Neuronal stem cell (in vitro differentiated cells): ENCODE results near the gene RETREG3.

ENCODE experiments used
- DNase-seq: peaks from one replicate; pipeline ENCODE4 v3.0.0-alpha.2; 2013; ENCODE audit warnings: low spot score
- H2AFZ ChIP-seq: one replicate; pipeline ENCODE4 v1.6.1; 2013; ENCODE audit warnings: mild to moderate bottlenecking, low read length, inconsistent platforms
- H2AK5ac ChIP-seq: 2 replicates; pipeline ENCODE4 v1.6.1; 2013; ENCODE audit warnings: low read depth, mild to moderate bottlenecking, inconsistent platforms, low read length, moderate library complexity, mixed read lengths
- H2BK120ac ChIP-seq: 2 replicates; pipeline ENCODE4 v1.6.1; 2013; ENCODE audit warnings: low read depth, mild to moderate bottlenecking, inconsistent platforms, low read length, moderate library complexity, mixed read lengths
- H2BK12ac ChIP-seq: one replicate; pipeline ENCODE4 v1.6.1; 2013; ENCODE audit warnings: low read length, inconsistent platforms
- H2BK15ac ChIP-seq: 2 replicates; pipeline ENCODE4 v1.6.1; 2013; ENCODE audit warnings: mild to moderate bottlenecking, low read length, inconsistent platforms, mixed read lengths
- H2BK5ac ChIP-seq: one replicate; pipeline ENCODE4 v1.6.1; 2013; ENCODE audit warnings: inconsistent platforms, mild to moderate bottlenecking, low read length, moderate library complexity
- H3K14ac ChIP-seq: one replicate; pipeline ENCODE4 v1.6.1; 2013; ENCODE audit warnings: low read length, inconsistent platforms
- H3K18ac ChIP-seq: 2 replicates; pipeline ENCODE4 v1.6.1; 2013; ENCODE audit warnings: low read length, inconsistent platforms
- H3K23ac ChIP-seq: 2 replicates; pipeline ENCODE4 v1.6.1; 2013; ENCODE audit warnings: low read depth, mild to moderate bottlenecking, mixed read lengths, low read length, inconsistent platforms; ENCODE audit not compliant: poor library complexity
- H3K27ac ChIP-seq: replicated peaks from 3 replicates; pipeline ENCODE4 v1.5.1; 2013; ENCODE audit warnings: low read length, inconsistent platforms
- H3K27me3 ChIP-seq, 3 experiments: 2 replicates each; pipeline ENCODE4 v1.6.1; 2013; ENCODE audit warnings: low read length in 3 of 3, mild to moderate bottlenecking in 2 of 3, inconsistent platforms in 1 of 3, low read depth in 1 of 3, mixed read lengths in 1 of 3, moderate library complexity in 1 of 3; ENCODE audit not compliant: control insufficient read depth in 3 of 3, insufficient read depth in 3 of 3
- H3K36me3 ChIP-seq, 2 donors: replicated peaks in 1 of 2; 2 replicates each; pipeline ENCODE4 v1.6.1; 2013; ENCODE audit warnings: low read length in 2 of 2; ENCODE audit not compliant: control insufficient read depth in 2 of 2, insufficient read depth in 2 of 2
- H3K4ac ChIP-seq: 2 replicates; pipeline ENCODE4 v1.6.1; 2013; ENCODE audit warnings: inconsistent platforms, mild to moderate bottlenecking, low read length, moderate library complexity
- H3K4me1 ChIP-seq, 2 donors: 1 replicate in 1 of 2; 2 replicates in 1 of 2; pipeline ENCODE4 v1.6.1; 2013; ENCODE audit warnings: low read length in 2 of 2, low read depth in 1 of 2; ENCODE audit not compliant: control insufficient read depth in 2 of 2, insufficient read depth in 1 of 2
- H3K4me2 ChIP-seq: one replicate; pipeline ENCODE4 v1.6.1; 2013; ENCODE audit warnings: mild to moderate bottlenecking, low read length, inconsistent platforms; ENCODE audit not compliant: insufficient read depth, poor library complexity, severe bottlenecking
- H3K4me3 ChIP-seq, 2 donors: 2 replicates each; pipeline ENCODE4 v1.5.1; 2013; ENCODE audit warnings: low read length in 2 of 2, mild to moderate bottlenecking in 2 of 2, inconsistent platforms in 1 of 2, moderate library complexity in 1 of 2
- H3K79me1 ChIP-seq: one replicate; pipeline ENCODE4 v1.6.1; 2013; ENCODE audit warnings: low read depth, mild to moderate bottlenecking, inconsistent platforms, low read length, moderate library complexity
- H3K9ac ChIP-seq: one replicate; pipeline ENCODE4 v1.6.1; 2013; ENCODE audit warnings: mild to moderate bottlenecking, low read depth, low read length, inconsistent platforms; ENCODE audit not compliant: poor library complexity
- H3K9me3 ChIP-seq, 2 donors: replicated peaks in 1 of 2; 2 replicates each; pipeline versions ENCODE3 to v1.6.1; 2013; ENCODE audit warnings: low read length in 2 of 2, mild to moderate bottlenecking in 2 of 2, inconsistent platforms in 1 of 2, low read depth in 1 of 2, mixed read lengths in 1 of 2, moderate library complexity in 1 of 2; ENCODE audit not compliant: control insufficient read depth in 2 of 2, insufficient read depth in 1 of 2
- H4K8ac ChIP-seq: one replicate; pipeline ENCODE4 v1.6.1; 2013; ENCODE audit warnings: low read depth, mild to moderate bottlenecking, inconsistent platforms, low read length, moderate library complexity
- H4K91ac ChIP-seq: one replicate; pipeline ENCODE4 v1.6.1; 2013; ENCODE audit warnings: low read length, low read depth, mild to moderate bottlenecking, inconsistent platforms; ENCODE audit not compliant: poor library complexity
- WGBS, 2 donors: extraction: QIAGEN DNeasy Blood & Tissue Kit; methylation state at CpG; one replicate each; pipeline ENCODE4 v1.1.7; 2013; ENCODE audit warnings: missing lambda C conversion rate in 2 of 2, mixed read lengths in 1 of 2; ENCODE audit not compliant: insufficient read length in 2 of 2, insufficient replicate concordance in 1 of 2; ENCODE audit errors: extremely low coverage in 2 of 2; 5-methylcytosine and 5-hydroxymethylcytosine counted together

Gene RETREG3

DNA sequence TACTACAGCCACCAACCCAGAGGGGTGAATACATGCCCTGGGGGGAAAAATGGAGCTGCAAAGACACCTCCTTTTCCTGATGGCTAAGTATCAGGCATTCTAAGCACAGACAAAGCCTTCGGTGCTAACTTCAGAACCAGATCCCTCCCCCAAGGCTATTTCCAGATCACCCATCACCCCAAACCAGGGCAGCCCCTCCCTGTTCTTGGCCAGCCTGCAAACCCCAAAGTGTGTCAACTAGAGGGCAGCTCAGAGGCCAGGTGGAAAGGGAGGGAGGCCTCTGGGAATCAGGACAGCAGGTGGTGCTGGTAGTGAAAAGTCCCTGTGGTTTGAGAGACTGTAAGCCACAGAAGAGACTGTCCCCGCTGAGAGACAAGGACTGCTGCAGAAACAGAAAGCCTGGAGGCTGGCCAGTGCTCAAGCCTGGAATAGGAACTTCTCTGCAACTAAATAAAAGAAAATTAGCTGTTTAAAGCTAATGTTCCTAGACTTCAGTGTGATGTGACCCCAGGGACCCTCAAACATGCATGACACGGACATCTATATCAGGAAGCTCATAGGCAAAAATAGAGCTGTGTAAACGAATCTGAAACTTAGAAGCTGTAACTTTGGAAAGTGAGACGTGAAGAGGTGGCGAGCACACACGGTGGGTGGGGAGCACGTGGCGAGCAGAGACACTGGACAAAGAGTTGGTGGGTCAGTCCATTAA lies 9.4 kb upstream of the RETREG3 start:
- Histone ChIP-seq H3K27me3 (no peaks in the 10 kb centered on the region), H2BK12ac (no peak overlapping the region), H2BK15ac (no peak overlapping the region), H2BK5ac (no peak overlapping the region), H3K36me3 (peaks cover 19 to 25% of the 10 kb centered on the region in 2 donors), H2AFZ (no peak overlapping the region), H3K4me1 (peaks cover 0 to 4% of the 10 kb centered on the region in 2 donors), H3K23ac (no peak overlapping the region), H2BK120ac (no peak overlapping the region), H4K8ac (no peak overlapping the region), H3K18ac (no peak overlapping the region), H3K9ac (no peak overlapping the region), H3K4me3 (no peak overlapping the region), H3K79me1 (no peaks in the 10 kb centered on the region), H2AK5ac (no peak overlapping the region), H3K27ac (peak overlapping the region; percentile 17), H3K9me3 (no peaks in the 10 kb centered on the region), H3K4ac (no peak overlapping the region), H3K4me2 (no peak overlapping the region), H3K14ac (no peak overlapping the region), H4K91ac (no peak overlapping the region)
- no peak for DNase-seq
- no CpG with 5 or more reads among the region's 9 CpGs for WGBS, 2 donors

DNA sequence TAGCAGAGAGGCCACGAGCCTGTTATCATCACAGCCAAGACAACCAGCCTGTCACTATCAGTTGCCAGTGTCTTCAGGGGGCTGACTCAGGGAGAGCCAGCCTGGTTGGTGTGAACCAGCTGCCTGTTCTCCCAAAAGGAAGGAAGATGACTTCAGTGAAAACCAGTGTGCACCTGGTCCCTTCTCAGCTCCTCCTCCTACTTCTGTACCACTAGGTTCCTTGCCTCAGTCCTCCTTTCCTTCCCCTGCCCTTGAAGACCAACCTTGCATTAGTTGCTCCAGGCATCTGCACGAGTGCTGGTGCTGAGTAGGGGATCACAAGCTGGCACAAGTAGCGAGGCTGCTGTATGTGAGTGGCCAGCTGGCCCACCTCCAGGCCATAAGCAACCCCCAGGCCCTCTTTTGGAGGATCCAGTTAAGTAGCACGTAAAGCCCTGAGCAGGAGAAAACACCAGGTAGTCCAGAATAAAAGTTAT lies 8.8 kb upstream of the RETREG3 start:
- no peak overlapping the region for H2AFZ ChIP-seq
- no peak overlapping the region for H3K4ac ChIP-seq
- no peak overlapping the region for H2BK12ac ChIP-seq
- no peak overlapping the region for H3K14ac ChIP-seq
- no peak overlapping the region for H4K8ac ChIP-seq
- no peaks in the 10 kb centered on the region for H3K9me3 ChIP-seq
- peaks cover 0 to 4% of the 10 kb centered on the region in 2 donors for H3K4me1 ChIP-seq
- H3K4me3 ChIP-seq = no peak overlapping the region
- H3K27ac ChIP-seq = peak overlapping the region; percentile 20
- no peak overlapping the region for H3K23ac ChIP-seq
- DNase-seq = no peak
- no peak overlapping the region for H2AK5ac ChIP-seq
- no peak overlapping the region for H3K9ac ChIP-seq
- no peak overlapping the region for H2BK15ac ChIP-seq
- H2BK5ac ChIP-seq = no peak overlapping the region
- no peak overlapping the region for H3K4me2 ChIP-seq
- H3K18ac ChIP-seq = no peak overlapping the region
- no peak overlapping the region for H2BK120ac ChIP-seq
- H3K79me1 ChIP-seq = no peaks in the 10 kb centered on the region
- H3K36me3 ChIP-seq = peaks cover 22 to 31% of the 10 kb centered on the region in 2 donors
- no peaks in the 10 kb centered on the region for H3K27me3 ChIP-seq
- WGBS, 2 donors = no CpG with 5 or more reads among the region's 4 CpGs
- no peak overlapping the region for H4K91ac ChIP-seq

DNA sequence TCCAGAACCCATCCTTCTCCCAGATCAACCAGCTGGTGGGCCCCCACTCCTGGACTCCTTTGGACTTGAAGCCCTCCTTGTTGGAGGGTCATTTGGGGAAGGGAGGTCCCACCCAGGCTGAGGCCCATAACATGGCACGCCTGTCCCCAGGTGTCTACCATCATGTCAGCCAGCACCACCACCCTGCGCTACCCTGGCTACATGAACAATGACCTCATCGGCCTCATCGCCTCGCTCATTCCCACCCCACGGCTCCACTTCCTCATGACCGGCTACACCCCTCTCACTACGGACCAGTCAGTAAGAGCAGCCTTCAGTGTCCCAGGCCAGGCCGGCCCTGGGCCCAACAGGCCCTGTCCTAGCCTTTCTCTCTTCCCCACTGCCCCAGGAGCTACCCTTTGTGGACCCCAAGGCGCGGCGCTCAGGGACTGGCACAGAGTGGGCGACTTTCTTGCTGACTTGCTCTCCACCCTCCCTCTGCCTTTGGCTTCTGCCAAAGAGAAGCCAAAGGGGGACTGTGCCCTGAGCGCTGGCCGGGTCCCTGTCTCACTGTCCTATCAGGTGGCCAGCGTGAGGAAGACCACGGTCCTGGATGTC lies 4.6 kb upstream of the RETREG3 start:
- Histone ChIP-seq H2AK5ac (no peak overlapping the region), H3K4me3 (no peak overlapping the region), H3K4ac (no peak overlapping the region), H3K4me2 (no peak overlapping the region), H3K79me1 (peaks cover 5% of the 10 kb centered on the region), H3K14ac (no peak overlapping the region), H2BK15ac (no peak overlapping the region), H2BK5ac (no peak overlapping the region), H2AFZ (no peak overlapping the region), H3K4me1 (peaks cover 3 to 4% of the 10 kb centered on the region in 2 donors), H2BK120ac (no peak overlapping the region), H3K9ac (no peak overlapping the region), H4K91ac (no peak overlapping the region), H4K8ac (no peak overlapping the region), H3K23ac (peak overlapping the region; percentile 80), H3K9me3 (no peaks in the 10 kb centered on the region), H3K27ac (no peak overlapping the region), H3K36me3 (peaks cover 34 to 54% of the 10 kb centered on the region in 2 donors), H3K18ac (no peak overlapping the region), H2BK12ac (no peak overlapping the region), H3K27me3 (no peaks in the 10 kb centered on the region)
- WGBS, 2 donors = no CpG with 5 or more reads among the region's 17 CpGs
- no peak for DNase-seq

DNA sequence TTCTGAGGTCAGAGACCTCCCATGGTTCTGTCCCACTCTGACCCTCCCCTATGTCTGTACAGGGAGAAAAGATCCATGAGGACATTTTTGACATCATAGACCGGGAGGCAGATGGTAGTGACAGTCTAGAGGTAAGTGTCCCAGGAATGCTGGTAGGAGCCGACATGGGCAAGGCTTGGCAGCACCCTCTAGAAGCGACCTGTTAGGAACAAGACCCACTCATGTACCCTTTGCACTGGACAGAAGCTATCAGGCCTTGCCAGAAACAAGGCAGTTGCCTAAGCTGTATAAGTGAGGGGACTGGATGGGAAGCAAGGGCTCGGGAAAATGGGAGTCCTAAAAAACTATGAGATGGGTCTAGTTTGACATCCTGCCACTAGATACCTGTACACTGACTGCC lies 2.8 kb upstream of the RETREG3 start:
- no CpG with 5 or more reads among the region's 4 CpGs for WGBS, 2 donors
- no peak overlapping the region for H2AFZ ChIP-seq
- H3K36me3 ChIP-seq = peaks cover 34 to 54% of the 10 kb centered on the region in 2 donors
- no peak overlapping the region for H3K27ac ChIP-seq
- no peak overlapping the region for H3K4me3 ChIP-seq
- no peak for DNase-seq
- H3K4me1 ChIP-seq = peaks cover 7 to 11% of the 10 kb centered on the region in 2 donors
- no peak overlapping the region for H2BK12ac ChIP-seq
- no peaks in the 10 kb centered on the region for H3K27me3 ChIP-seq
- no peak overlapping the region for H3K9ac ChIP-seq
- no peak overlapping the region for H3K18ac ChIP-seq
- no peak overlapping the region for H3K4ac ChIP-seq
- no peak overlapping the region for H3K14ac ChIP-seq
- no peak overlapping the region for H2BK5ac ChIP-seq
- no peaks in the 10 kb centered on the region for H3K9me3 ChIP-seq
- H2BK15ac ChIP-seq = no peak overlapping the region
- H3K79me1 ChIP-seq = peaks cover 8% of the 10 kb centered on the region
- H3K23ac ChIP-seq = no peak overlapping the region
- no peak overlapping the region for H3K4me2 ChIP-seq
- H4K91ac ChIP-seq = no peak overlapping the region
- H2AK5ac ChIP-seq = no peak overlapping the region
- H4K8ac ChIP-seq = no peak overlapping the region
- H2BK120ac ChIP-seq = no peak overlapping the region
